ENCODE measurements around the gene MYH9. TPM values are rescaled to one million over a fixed set of nuclear protein-coding genes. Genes with fewer than 3 reads are reported as not detected.

The MYH9 gene
- total RNA-seq, 1 experiment from 2014 or later: 414 TPM

DNA sequence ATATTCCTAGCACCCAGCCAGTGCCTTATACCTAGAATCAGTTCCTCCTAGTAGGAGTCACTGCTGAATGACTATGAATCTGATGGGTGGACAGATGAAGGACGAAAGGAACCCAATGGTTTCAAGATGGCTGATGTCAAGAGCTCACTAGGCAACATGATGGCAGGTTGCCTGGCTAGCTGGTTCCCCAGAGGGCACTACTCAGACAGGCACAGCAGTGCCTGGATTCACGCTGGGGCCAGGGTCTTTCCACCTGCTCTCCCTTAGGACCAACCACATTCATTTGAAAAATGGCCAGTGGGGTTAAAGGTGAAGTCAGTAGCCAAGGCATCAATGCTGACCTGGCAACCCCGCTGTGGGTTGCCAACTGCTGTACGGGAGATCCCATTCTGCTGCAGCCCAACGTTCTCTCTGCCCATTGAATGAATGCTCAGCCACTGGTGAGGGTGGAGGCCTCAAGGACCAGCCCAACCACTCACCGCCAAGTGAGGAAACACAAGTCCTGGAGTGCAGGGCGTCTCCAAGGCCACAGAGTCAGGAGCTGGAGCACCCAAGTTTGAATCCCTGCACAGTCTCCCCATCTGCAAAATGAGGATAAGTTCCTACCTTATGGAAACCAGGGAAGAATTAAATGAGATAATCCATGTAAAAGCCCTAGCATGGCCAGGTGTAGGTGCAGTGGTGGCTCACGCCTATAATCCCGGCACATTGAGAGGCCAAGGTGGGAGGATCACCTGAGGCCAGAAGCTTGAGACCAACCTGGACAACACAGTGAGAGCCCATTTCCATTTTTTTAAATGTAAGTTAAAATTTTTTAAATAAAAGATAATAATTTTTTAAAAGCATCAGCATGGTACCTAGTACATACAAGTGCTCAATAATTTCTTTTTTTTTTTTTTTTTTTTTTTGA lies 12.4 kb downstream of the MYH9 start:
- in situ Hi-C loops (cut with HindIII; ENCODE audit: low pct_unique_long_range_greater_than_20kb, low sequenced_read_pairs): no loop called here
- no peak for DNase-seq (ENCODE audit: low read depth)

DNA sequence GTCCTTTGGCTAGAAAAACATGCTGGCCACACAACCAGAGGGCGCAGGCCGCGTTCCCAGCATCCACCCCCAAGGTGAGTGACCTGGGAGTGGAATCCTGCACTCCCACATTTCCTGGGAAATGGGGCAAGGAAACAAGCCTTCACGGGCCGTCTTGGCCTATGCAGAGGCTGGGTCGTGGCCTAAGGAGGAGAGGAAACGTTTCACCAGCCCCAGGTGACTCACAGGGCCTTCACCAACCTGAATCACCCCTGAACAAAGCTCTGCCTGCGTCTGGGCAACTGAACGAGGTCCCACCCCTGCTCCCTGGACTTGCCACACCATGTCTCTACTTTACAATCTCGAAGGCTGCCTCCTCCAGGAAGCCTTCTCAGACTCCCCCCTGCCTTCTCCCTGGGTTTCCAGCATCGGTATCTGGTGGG lies 13.2 kb downstream of the MYH9 start:
- in situ Hi-C loops (cut with HindIII; ENCODE audit: low pct_unique_long_range_greater_than_20kb, low sequenced_read_pairs): no loop called here

DNA sequence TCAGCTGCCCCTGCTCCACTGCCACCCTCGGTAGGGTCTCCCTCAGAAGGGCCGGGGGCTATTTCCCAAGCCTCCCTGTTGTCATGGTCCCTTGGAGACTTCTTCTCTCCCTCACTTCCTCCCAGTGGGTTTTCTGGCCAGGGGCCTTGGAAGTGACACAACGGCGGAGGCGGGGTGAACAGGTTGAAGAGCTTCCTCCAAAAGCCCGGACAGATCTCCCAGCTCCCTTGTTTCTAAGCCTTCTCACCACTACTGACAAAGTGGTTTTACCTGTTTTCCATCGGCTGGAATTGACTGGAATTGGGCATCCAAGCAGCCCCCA lies 14.5 kb downstream of the MYH9 start:
- no peak for DNase-seq (ENCODE audit: low read depth)
- in situ Hi-C loops (cut with HindIII; ENCODE audit: low pct_unique_long_range_greater_than_20kb, low sequenced_read_pairs): no loop called here

More for the DNA sequence above, 13.2 kb downstream of the MYH9 start:
- DNase-seq (ENCODE audit: low read depth): peak; percentile 65

DNA sequence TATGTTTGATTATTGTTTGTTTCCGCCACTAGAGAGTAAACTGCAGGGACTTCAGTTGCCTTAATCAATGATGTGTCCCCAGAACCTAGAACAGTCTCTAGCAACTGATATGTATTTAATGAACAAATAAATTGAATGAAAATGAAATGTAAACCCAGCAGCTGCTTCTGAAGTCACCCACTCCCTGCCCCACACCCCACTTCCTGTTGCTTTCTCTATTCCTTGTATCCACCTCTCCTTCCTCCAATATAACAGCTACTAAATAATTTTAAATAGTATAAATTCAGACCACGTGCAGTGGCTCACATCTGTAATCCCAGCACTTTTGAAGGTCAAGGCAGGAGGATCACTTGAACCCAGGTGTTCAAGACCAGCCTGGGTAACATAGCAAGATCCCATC lies 15.8 kb downstream of the MYH9 start:
- no peak for DNase-seq (ENCODE audit: low read depth)
- in situ Hi-C loops (cut with HindIII; ENCODE audit: low pct_unique_long_range_greater_than_20kb, low sequenced_read_pairs): no loop called here

DNA sequence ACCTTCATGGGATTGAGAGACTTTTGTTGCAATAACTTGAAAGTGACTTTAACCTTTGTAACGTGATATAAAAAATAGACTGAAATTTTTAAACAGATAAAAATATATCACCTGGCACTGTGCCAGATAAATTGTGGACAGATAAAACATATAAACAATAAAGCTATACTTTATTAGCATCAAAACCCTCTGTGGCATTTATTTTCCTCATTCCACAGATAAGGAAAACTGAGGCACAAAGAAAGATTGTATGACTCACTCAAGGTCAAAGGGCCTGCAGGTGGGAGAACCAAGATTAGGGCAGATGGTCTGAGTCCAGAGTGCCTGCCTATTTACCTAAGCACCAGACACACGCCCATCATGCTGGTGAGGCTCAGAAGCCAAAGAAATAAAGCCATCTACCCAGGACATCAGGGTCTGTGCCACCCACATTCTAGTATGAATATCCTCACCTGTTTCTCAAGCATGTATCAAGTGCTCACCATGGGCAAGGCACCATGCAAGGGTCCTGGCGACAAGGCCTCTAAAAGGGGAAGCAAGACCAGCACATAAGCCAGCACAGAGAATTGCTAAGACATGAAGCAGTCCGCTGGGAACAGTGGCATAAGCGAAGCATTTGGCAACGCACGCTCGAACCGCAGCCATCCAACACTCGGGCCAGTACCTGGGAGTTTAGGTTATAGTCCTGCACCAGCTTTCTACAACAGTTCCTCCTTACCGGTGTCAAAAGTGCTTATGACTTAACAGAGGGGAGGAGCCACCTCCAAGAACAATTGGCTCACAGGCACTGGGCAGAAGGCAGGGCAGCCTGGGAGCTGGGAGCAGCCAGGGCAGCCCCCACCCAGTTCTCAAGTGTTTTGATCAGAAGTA lies 17.6 kb downstream of the MYH9 start:
- DNase-seq (ENCODE audit: low read depth): peak; percentile 66

DNA sequence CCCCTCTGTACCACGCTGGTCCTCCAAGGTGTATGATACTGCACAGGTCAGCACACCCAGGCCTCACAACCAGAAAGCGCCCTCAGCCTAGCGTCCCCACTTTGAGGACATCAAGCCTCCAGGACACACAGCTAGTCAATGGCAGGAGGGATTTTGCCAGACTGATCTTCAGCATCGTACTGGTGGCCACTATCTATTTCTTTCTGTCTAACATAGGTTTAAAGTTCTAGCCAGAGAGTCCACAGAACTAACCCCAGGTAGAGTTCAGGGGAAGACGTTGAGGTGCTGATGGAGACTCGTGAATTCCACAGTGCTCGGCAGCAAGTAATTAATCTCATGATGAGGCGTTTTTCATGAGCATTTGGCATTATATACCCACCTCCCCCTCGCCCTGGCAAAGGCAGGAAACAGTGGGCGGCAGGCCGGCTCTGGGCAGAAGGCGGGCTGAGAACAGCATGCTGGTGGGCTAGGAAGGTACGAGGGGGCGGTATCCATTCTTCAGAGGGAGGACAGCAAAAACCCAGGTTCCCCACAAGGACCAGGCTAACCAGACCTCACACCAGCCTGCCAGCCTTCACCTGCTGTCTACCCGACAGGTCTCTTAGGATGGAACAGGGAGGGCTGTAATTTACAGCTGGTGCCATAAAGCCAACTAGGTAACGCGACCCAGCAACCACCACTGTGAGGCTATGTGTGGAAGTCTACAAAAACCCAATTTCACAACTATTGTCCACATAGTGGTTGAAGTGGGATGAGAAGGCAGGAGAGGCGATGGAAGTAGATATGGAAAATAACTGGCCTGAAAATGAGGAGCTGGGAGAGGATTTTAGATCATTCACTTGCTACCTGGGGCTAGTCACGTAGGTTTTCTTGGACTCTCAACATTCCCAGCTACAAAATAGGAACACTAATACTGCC lies 18.5 kb downstream of the MYH9 start:
- in situ Hi-C loops (cut with HindIII; ENCODE audit: low pct_unique_long_range_greater_than_20kb, low sequenced_read_pairs): no loop called here
- no peak for DNase-seq (ENCODE audit: low read depth)

More for the DNA sequence above, 17.6 kb downstream of the MYH9 start:
- in situ Hi-C loops (cut with HindIII; ENCODE audit: low pct_unique_long_range_greater_than_20kb, low sequenced_read_pairs): no loop called here

DNA sequence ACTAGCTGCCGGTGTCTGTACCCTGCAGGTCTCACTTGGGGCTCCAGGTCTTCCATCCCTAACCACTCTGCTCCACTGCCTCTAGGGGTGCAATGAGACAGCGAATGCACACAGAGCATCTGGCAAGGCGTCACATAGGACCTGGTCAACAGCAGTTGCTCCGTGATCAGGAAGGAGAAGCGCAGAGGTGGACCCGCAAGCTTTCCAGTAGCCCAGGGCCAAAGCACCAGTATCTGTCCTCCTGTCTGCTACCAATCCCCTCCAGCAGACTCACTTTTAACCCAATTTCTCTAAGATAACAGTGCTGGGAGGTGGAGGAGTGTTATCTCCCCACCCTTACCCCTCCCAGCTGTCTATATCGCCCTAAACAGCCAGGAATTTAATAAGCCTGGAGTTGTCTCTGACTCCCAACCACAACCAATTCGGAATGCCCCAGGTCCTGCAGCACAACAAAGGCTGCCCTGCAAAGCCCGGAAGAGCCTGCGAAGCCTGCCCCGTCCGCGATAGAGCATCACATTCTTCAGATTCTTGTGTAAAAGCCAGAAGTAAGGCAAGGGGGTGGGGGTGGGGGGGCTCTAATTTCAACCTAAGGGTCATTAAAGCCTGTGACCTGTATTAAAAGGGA lies 19.3 kb downstream of the MYH9 start:
- in situ Hi-C loops (cut with HindIII; ENCODE audit: low pct_unique_long_range_greater_than_20kb, low sequenced_read_pairs): no loop called here
- peak; percentile 79 for DNase-seq (ENCODE audit: low read depth)

DNA sequence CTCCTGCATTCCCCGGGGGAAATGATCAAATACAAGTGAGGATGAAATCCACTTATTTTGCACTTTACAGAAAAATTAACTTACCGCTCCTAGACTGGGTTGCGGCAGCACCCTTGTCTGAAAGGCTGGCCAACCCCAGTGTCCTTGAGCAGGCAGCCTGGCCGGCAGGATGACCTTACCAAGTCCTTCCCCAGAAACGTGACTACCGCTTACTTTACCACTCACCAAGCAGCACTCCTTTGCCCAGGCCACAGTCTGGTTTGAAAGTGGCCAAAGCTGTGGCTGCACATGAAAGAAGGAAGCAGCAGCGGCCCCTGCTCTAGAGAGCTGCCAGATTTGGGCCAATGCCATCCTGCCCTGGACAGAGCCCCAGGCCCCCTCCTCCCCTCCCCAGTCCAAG lies 20.3 kb downstream of the MYH9 start:
- in situ Hi-C loops (cut with HindIII; ENCODE audit: low pct_unique_long_range_greater_than_20kb, low sequenced_read_pairs): no loop called here
- DNase-seq (ENCODE audit: low read depth): no peak

DNA sequence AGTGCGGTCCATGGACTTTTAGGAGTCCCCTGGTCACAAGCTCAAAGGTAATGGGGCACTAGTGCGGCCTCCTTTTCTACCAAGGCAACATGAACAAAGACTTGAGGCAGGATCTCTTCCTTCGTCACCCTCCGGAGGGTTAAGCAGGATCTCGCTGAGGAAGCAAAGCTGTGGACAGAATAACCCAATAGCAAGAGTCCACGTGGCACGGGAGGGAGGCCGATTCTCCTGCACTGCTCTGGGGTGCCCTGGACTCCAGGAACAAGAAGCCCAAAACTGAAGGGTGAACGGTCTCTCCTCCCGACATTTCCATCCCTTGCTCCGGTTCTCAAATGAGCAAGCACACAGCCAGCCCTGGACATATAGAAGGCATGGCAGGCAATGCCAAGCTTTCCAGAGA lies 20.7 kb downstream of the MYH9 start:
- in situ Hi-C loops (cut with HindIII; ENCODE audit: low pct_unique_long_range_greater_than_20kb, low sequenced_read_pairs): no loop called here
- DNase-seq (ENCODE audit: low read depth): no peak

DNA sequence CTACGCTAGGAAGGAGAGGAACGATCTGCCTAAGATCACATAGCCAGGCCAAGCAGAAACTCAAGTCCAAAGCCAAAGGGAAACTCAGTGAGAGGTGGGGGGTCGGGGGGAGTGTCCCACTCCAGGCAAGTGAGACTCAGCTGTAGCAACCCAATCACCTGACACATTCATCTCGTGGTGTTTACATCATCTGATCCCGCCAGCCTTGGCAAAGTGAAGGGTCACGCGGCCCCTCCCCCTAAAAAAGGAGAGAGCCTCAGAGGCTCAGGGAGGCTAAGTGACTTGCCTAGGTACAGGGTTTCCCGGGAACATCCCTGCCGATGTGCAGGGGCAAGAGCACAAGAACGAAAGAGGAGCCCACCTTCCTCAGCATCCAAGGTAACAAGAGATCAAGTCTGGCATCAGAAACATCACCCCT lies 21.5 kb downstream of the MYH9 start:
- DNase-seq (ENCODE audit: low read depth): no peak
- in situ Hi-C loops (cut with HindIII; ENCODE audit: low pct_unique_long_range_greater_than_20kb, low sequenced_read_pairs): no loop called here

DNA sequence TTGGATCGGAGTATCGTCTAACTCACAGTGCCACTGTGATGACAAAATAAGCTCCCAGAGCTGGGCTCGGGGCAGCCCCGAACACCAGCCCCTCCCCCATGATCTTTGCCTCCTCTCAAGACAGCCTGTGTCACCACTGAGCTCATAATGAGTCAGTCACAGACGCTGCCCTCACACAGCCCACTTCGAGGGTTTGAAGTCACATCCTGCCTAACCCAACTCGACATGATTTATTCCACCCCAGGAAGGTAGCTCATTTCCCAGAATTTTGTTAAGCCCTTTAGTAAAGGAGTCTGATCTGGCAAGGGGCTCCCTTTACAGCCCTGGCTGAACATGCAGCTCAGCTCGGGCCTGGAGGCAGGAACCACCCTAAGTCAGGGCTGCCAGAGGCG lies 22.8 kb downstream of the MYH9 start:
- peak; percentile 79 for DNase-seq (ENCODE audit: low read depth)
- in situ Hi-C loops (cut with HindIII; ENCODE audit: low pct_unique_long_range_greater_than_20kb, low sequenced_read_pairs): no loop called here

DNA sequence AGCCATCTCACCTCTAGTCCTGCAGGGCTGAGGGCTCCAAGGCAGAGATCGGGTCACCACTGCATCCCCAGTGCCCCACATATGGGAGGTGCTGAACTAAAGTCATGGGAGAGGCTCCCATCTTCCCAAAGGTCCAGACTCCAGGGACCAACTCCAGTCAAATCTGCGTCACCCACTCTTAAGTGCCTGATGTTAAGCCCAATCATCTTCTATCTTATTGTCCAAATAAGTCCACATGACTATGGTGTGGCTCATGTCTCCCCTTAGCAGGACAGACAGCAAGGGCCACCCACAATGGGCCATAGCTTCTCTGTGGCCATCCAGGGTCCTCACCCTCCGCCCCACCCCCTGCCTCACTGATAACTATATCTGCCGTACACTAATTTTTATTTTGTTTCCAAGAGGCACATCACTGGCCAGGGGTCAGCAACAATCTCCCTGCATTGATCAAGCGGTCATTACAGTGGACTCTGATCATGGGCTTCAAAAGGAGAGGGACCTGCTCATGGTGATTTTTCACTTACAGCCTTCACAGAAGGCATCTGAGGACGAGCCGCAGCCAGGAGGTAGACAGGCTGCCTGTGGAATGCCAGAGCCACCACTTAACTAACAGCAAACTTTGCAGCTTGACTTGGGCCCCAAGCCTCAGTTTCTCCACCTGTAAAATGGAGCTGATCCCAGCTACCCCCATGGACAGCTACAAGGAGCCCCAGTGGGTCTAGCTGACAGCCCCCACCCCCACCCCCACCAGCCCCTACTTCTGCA lies 23.3 kb downstream of the MYH9 start:
- in situ Hi-C loops (cut with HindIII; ENCODE audit: low pct_unique_long_range_greater_than_20kb, low sequenced_read_pairs): no loop called here
- no peak for DNase-seq (ENCODE audit: low read depth)

DNA sequence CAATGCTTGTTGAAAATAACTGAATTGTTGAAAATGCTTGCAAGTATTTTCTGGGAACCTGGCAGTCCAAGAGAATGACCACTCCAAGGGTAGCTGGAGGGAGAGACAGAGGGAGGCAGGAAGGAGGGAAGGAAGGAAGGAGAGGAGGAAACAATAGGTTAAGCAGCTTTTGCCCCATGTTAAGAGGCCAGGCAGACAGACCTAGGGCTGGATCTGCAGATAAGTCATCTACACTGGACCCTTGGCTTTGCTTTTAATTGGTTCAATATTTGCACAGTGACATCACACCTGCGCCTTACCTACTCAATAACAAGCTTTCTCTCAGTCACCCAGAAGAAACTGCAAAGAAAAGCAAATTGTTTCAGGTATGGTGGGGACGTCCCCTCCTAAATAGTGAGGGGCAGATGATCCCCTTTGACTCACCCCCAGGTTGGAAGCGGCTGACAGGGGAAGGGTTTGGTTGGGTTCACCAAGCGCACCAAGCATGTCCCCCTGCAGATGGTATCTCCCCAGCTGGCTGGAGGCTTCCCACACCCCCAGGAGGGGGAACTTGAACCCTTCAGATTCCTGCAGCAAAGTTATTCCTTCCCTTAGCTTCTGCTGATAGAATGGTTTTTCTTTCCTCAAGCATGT lies 24.3 kb downstream of the MYH9 start:
- no peak for DNase-seq (ENCODE audit: low read depth)
- in situ Hi-C loops (cut with HindIII; ENCODE audit: low pct_unique_long_range_greater_than_20kb, low sequenced_read_pairs): no loop called here

DNA sequence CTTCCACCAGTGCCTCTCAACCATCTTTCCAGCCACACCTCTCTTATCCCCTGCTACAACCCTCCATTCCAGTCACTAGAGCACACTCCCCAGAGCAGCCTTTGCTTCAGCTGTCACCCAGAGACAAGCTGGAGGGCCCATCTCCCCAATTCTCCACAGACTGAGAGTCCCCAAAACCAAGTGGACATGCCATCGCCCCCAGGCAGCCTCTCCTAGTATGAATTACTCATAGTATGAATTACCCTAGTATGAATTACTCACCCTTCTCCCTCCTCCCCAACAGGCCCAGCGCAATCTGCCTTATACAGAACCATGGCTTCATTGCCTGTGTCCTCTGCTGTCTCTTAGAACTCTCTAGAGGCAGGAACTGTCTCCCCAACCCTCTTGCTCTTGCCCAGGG lies 24.8 kb downstream of the MYH9 start:
- in situ Hi-C loops (cut with HindIII; ENCODE audit: low pct_unique_long_range_greater_than_20kb, low sequenced_read_pairs): no loop called here
- no peak for DNase-seq (ENCODE audit: low read depth)

DNA sequence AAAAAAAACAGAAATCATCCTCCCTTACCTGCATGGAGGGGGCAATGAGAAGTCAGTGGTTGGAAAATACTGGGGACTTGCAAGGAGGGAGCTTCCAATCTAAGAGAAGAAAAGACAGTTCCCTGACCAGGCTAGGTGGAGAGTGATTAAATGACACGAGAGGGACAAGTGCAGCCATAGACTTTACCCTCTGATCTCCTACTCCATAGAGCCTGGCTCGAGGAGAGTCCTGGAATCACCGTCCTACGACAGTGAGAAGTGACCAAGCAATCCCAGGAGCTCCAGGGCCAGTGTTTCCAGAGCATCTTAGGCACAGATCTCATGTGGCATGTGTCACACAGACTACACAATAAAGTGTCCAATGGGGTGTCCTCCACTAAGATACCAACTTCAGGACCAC lies 25.7 kb downstream of the MYH9 start:
- in situ Hi-C loops (cut with HindIII; ENCODE audit: low pct_unique_long_range_greater_than_20kb, low sequenced_read_pairs): no loop called here
- no peak for DNase-seq (ENCODE audit: low read depth)

DNA sequence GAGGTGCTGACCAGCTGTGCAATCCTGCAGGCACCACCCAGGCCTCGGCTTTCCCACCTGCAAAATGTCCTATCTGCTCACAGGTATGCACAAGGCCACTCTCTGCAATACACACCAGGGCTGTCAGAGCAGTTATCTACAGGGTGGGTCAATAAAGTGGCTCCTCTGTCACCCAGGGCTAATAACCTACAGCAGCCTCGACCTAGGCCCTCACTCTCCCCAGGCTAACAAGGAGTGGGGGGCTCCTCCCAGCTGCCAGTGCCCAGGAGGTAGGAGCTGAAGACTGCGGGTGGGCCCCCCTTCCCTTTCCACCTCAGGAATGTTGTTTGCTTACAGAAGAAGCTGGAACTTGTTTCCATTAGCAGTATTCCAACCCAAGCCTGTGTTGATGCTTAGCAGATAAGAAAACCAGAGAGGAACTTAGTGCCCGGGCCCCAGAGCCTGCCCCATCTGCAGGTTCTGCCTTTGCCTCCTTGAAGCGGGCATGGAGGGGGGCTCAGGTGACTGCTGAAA lies 26.8 kb downstream of the MYH9 start:
- in situ Hi-C loops (cut with HindIII; ENCODE audit: low pct_unique_long_range_greater_than_20kb, low sequenced_read_pairs): no loop called here
- DNase-seq (ENCODE audit: low read depth): peak; percentile 60

DNA sequence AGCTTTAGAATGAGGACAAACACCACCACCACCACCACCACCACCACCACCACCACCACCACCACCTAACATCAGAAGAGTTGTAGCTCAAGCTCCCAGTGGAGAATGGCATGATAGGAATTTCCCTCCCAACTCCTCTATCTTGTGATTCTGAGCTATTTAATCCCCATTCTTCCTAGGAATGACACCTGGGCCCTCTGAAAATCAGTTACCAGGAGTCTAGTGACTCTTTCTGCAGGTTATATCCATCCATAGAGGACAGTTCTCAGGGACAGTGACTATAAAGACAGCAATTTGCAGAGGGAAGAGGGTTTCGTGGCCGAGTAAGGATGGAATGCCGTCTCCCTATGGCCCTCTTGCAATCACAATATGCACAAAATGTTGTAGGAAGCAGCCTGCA lies 27.8 kb downstream of the MYH9 start:
- no peak for DNase-seq (ENCODE audit: low read depth)
- in situ Hi-C loops (cut with HindIII; ENCODE audit: low pct_unique_long_range_greater_than_20kb, low sequenced_read_pairs): no loop called here
